Right kidney (tissue), 1 donor: Measurements from ENCODE around the gene ITPR1.

Source experiments
- DNase-seq: peaks from one replicate; pipeline ENCODE4 v3.0.0-alpha.2; 2016

Gene ITPR1

DNA sequence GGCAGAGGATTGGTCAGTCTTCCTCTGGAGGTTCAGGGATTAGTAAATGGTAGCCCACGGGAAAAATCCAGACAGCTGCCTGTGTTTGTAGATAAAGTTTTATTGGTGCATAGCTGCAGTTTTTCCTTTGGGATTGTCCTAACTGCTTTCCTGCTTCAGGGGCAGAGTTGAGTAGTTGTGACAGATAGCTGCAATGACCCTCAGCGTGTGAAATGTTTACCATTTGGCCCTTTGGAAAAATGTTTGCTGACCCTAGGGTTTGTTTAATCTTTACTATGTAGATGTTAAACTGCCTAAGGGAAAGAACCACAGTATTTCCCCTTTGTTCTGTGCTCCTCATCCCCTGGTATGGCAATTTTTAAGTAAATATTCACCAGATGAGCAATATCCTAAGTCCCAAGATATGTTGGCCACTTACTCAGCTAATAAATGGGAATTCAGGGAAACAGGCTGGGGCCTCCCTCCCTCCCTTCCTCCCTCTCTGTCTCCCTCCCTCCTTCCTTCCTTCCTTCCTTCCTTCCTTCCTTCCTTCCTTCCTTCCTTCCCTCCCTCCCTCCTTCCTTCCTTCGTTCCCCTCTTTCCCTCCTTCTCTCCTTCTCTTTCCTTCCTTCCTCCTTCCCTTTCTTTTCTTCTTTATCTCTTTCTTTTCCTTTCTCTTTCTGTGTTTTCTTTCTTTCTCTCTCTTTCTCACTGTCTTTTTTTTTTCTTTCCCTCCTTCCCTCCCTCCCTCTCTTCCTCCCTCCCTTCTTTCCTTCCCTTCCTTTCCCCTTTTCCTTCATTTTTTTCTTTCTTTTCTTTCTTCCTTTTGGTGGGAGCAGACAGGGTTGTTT, 251.5 kb downstream of the ITPR1 start:
- DNase-seq = no peak

GRCh38 chr3:4745235-4745610, 252.1 kb downstream of the ITPR1 start:
- DNase-seq = no peak

GRCh38 chr3:4746241-4746958, 253.3 kb downstream of the ITPR1 start:
- DNase-seq = no peak

GRCh38 chr3:4748127-4748526, 255.0 kb downstream of the ITPR1 start:
- DNase-seq = no peak

GRCh38 chr3:4748701-4749378, 255.7 kb downstream of the ITPR1 start:
- no peak for DNase-seq

DNA sequence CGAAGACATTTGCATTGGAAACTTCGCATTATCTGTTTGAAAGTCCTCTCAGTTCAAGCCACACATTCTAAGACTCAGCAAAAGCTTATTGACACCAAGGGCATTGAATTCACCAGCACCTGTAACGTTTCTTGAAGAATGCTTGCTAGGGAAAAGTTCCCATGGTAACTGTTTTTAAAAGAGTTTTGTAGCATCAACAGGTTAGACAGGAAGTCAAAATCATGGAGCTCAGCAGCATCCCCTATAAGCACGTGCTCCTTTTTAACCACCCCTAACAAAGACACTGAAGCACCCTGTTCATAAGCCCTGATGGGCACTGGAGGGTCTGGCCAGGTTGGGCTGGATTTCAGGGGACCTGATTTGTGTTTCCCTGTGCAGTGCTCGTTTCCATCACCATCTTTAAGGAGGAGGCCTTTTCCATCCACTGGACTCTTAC, 256.4 kb downstream of the ITPR1 start:
- no peak for DNase-seq

GRCh38 chr3:4750306-4750968, 257.3 kb downstream of the ITPR1 start:
- DNase-seq = peak; percentile 47

DNA sequence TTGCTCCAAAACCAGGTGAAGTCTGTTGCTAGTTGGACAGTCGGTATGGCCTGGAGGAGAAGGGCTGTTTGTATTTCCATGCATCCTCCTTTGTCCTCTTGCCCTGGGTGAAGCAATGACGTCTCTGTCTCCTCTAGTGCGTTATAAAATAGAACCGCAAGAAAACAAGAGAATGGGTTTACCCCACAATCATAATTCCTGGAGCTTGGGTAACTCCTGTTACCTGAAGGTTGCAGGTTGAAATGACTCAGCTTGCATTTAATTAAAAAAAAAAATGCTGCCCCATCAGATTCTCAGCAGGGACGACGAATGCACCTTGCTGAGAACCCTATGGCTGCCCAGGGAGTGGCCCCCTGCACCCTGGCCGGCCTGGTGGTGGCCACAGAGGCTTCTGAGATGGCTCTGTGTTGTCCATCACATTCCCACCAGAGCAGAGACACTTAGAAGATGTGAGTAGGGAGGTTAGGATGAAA, 257.9 kb downstream of the ITPR1 start:
- DNase-seq = no peak

- peak; percentile 45 for DNase-seq
Observed at GRCh38 chr3:4751502-4752101, 258.5 kb downstream of the ITPR1 start.

DNA sequence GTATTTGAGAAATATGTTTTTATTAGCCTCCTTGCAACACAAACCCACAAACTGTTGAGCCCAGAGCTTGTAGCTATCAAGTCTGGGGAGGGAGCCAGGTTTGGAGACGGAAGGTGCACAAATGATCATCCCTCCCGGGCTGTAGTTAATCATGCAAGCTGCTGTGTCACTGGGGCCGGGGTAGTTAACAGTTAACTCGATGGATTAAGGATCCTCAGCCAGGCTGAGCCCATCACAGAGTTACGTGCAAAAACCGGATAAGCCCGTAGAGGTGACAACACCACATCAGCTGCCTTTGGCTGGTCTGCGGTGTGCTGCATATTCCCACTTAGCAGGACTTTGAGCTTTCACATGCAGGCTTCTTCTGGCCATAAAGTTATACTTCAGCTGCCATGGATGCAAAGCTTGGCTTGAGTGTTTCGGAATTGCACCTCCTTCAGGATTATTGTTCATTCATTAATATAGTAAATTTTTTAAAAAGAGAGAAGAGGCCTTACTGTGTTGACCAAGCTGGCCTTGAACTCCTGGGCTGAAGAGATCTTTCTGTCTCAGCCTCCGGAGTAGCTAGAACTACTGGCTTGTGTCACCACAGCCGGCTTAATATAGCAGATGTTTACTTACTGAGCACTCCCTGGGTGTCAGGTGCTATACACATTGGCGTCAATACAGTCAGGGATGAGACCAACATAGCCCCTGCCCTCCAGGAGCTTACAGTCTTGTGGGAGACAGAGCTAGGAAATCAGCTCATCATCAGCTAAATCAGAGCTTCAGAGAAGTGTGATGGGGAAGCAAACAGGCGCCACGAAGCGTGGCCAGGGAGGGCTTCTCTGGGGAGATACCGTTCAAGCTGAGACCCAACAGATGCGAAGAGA, 259.3 kb downstream of the ITPR1 start:
- no peak for DNase-seq

DNA sequence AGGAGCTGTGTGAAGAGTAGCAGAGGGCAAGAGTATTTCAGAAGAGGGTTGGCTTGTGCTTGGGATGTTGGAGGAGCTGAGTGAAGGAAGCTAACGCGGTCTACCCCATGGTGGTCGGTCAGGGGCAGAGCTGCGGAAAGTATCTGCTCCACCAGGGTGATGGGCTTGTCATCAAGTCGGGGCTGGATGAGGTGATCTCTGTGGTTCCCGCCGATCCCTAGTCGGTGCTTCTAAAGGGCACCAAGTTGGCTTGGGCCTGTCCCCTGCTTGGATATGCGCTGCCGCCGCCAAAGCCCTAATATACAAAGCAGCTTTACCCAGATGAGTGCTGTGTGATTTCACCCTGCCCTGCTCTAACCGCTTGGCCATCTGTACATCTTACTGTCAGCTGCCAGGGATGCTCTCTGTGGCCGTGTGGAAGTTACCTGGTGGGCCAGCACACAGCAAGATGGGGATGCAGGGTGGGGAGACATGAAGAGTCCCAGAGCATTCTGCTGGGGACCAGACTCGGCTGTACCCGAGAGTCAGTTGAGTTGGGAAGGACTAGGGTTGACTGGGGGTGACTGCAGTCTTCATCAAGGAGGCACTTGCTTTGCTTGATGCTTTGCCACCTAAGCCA, 260.0 kb downstream of the ITPR1 start:
- no peak for DNase-seq

DNA sequence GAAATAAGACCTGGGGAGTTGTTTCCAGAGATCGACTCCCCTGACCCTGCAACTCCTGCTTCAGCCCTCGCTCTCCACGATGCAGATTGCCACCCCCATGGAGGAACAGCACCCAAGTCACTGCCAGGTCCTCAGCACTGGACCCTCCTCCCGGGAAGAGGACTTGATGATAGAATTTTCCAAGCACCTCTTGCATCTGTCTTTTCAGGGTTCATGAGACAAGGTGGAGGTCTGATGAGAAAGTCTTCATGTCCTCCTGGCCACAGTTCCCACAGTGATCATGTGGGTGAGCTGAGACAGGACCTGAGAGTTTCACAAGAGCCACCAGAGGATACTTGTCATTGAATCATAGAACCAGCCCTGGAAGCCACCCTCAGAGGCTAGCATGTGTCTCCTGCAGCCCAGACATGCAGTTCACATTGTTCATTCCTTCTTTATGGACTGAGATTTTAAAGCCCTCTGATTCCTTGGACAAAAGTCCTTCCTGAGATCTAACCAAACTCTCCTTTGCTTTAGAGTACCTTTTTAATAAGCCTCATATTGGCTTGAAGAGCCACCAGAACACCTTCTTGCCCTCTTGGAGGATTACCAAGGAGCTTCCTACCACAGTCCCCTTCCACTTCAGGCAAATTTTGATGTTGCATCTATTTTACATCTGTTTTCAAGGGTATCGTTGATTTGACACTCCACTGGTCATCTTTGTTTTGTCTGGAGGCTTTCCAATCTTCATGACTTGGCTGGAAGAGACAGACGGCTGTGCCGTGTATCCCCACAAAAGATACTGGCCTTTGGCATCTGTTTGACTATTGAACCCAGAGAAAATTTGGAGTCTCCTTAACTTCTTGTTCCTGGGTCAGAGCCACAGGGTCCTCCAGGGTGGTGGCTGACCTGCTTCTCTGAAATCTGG, 261.3 kb downstream of the ITPR1 start:
- DNase-seq = no peak

GRCh38 chr3:4755566-4755965, 262.4 kb downstream of the ITPR1 start:
- no peak for DNase-seq

GRCh38 chr3:4756057-4756775, 263.1 kb downstream of the ITPR1 start:
- DNase-seq = no peak

DNA sequence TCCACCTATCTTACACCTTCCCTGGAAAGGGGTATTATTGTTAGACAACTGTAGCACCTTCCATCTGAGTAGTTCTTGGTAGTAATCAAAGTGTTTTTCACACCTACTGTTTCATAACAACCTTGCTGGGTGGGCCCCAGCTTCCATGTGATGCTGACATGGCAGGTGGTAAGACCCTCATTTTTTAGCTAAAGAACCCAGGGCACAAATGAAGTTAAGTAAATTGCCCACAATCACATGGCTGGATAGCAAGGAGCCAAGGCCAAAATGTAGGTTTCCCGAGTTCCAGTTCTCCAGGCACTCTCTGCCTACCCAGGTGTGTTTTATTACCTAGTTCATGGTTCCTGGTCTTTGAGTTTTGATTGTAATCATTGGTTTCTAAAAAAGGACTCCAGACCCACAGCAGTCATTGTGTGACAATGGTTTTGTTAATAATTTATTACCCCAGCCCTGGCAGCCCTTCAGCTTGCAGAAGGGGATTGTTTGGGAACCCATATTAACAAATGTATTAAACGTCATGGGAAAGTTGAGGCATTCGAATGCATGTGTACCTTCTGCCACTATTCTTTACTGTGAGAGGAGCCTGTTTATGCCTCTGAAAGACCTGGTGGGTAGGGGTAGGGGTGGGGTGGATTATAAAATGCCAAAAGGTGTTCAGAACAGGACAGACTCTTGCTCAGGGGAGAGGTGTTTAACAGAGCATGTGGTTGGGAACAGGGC, 263.9 kb downstream of the ITPR1 start:
- DNase-seq = no peak

GRCh38 chr3:4757575-4758248, 264.6 kb downstream of the ITPR1 start:
- no peak for DNase-seq

- DNase-seq = peak; percentile 47
Observed at GRCh38 chr3:4758249-4758860, 265.2 kb downstream of the ITPR1 start.
